ENCODE results near the gene DSCAML1. TPM values are rescaled to one million over a fixed set of nuclear protein-coding genes. Genes with fewer than 3 reads are reported as not detected.

The DSCAML1 gene
- total RNA-seq, 1 experiment from 2014 or later = 0.15 TPM

- no peak overlapping the region for H2AK5ac ChIP-seq (ENCODE audit: insufficient read length, low read length)
- Mint-ChIP-seq H3K9me3 (no peaks in the 10 kb centered on the region), H3K27me3 (ENCODE audit: low read depth) (peaks cover 37% of the 10 kb centered on the region), H3K4me1 (peaks cover 8 to 9% of the 10 kb centered on the region in 2 experiments), H3K27ac (no peak overlapping the region), H3K4me3 (no peak overlapping the region), H3K36me3 (ENCODE audit: insufficient read depth in 1 of 3, low read depth in 3 of 3) (no peaks in the 10 kb centered on the region)
- no peak overlapping the region for H4K5ac ChIP-seq (ENCODE audit: insufficient read length, low read depth, low read length)
- H3K4me2 ChIP-seq (ENCODE audit: insufficient read depth, insufficient read length, low read length) = no peak overlapping the region
- WGBS (ENCODE audit: extremely low coverage, insufficient read length, low lambda C conversion rate) = no CpG with 5 or more reads among the region's 11 CpGs
- H3K23ac ChIP-seq (ENCODE audit: insufficient read length, low read depth, low read length) = no peak overlapping the region
- H3K79me2 ChIP-seq (ENCODE audit: insufficient read depth, low read length) = no peaks in the 10 kb centered on the region
- no peaks in the 10 kb centered on the region for H3K9me3 ChIP-seq (ENCODE audit: control insufficient read depth, low read depth, low read length)
- H3T11ph ChIP-seq (ENCODE audit: low read length) = no peak overlapping the region
- H4K91ac ChIP-seq (ENCODE audit: insufficient read length, low read depth, low read length) = no peak overlapping the region
- no peak overlapping the region for H3K27ac ChIP-seq (ENCODE audit: insufficient read length, low read depth, low read length)
- H3K4ac ChIP-seq (ENCODE audit: low read depth, low read length) = no peak overlapping the region
- no peak overlapping the region for H3K56ac ChIP-seq (ENCODE audit: insufficient read length, low read depth, low read length)
- H2BK120ac ChIP-seq (ENCODE audit: low read depth, low read length, poor library complexity, severe bottlenecking) = no peak overlapping the region
- no peak overlapping the region for H2BK15ac ChIP-seq (ENCODE audit: low read depth, low read length)
- no peaks in the 10 kb centered on the region; the same call in 1 of the 2 replicates for H3K27me3 ChIP-seq (ENCODE audit: insufficient read depth, low read length)
- H3K14ac ChIP-seq (ENCODE audit: insufficient read depth, low read length) = no peak overlapping the region; the same call in 1 of the 2 replicates
- 0 out of 2 replicates have a peak, but pooled peaks cover 1% of the 10 kb centered on the region for H3K4me1 ChIP-seq (ENCODE audit: insufficient read depth, low read length)
- no peak for DNase-seq
- H4K20me1 ChIP-seq (ENCODE audit: control insufficient read depth, insufficient read depth, insufficient read length) = no peaks in the 10 kb centered on the region
- H4K8ac ChIP-seq (replicated peaks; ENCODE audit: insufficient read length, low read depth, low read length) = no peak overlapping the region
- no peaks in the 10 kb centered on the region for H3K23me2 ChIP-seq (ENCODE audit: insufficient read length, low read depth, low read length, poor library complexity, severe bottlenecking)
- no peak overlapping the region for H2BK12ac ChIP-seq (ENCODE audit: insufficient read length, low read depth, low read length)
- H2AFZ ChIP-seq (ENCODE audit: low read length) = no peak overlapping the region
- no peak for TF ChIP-seq CTCF (conservative IDR thresholded peaks at IDR 0.05)
- no peak overlapping the region for H2BK5ac ChIP-seq (ENCODE audit: insufficient read length, low read length)
- no peaks in the 10 kb centered on the region for H3K79me1 ChIP-seq (ENCODE audit: insufficient read depth, low read depth, low read length, poor library complexity, severe bottlenecking)
- no peak overlapping the region for H3K18ac ChIP-seq (ENCODE audit: insufficient read length, low read depth, low read length)
- H2BK20ac ChIP-seq (ENCODE audit: low read depth, low read length, poor library complexity, severe bottlenecking) = no peak overlapping the region
- H3K9ac ChIP-seq (ENCODE audit: extremely low read depth, insufficient read length, low read length) = no peak overlapping the region
These were observed 208.0 kb downstream of the DSCAML1 start for GRCh38 chr11:117589063-117589462.

All from H9 (cell line).